Mammary epithelial cell (primary cell): ENCODE measurements around the gene ZC3H11A.

Experiments
- EZH2 ChIP-seq: IDR thresholded peaks from 2 replicates; pipeline ENCODE4 v1.6.1; 2012; ENCODE audit warnings: low read length, inconsistent platforms, borderline replicate concordance
- TF ChIP-seq, protein P1 (sequence below), 2 donors: IDR thresholded peaks in 1 of 2; conservative IDR thresholded peaks in 1 of 2; 2 replicates each; pipeline ENCODE4 v1.5.1; 2011 to 2012; ENCODE audit warnings: inconsistent platforms in 2 of 2, low read length in 2 of 2, mild to moderate bottlenecking in 2 of 2, control low read depth in 1 of 2, low read depth in 1 of 2; ENCODE audit not compliant: insufficient read depth in 1 of 2; ENCODE audit errors: extremely low read depth in 1 of 2

GRCh38 chr1:203843435-203843834, 48.0 kb downstream of the ZC3H11A start:
- TF ChIP-seq, protein P1, sequence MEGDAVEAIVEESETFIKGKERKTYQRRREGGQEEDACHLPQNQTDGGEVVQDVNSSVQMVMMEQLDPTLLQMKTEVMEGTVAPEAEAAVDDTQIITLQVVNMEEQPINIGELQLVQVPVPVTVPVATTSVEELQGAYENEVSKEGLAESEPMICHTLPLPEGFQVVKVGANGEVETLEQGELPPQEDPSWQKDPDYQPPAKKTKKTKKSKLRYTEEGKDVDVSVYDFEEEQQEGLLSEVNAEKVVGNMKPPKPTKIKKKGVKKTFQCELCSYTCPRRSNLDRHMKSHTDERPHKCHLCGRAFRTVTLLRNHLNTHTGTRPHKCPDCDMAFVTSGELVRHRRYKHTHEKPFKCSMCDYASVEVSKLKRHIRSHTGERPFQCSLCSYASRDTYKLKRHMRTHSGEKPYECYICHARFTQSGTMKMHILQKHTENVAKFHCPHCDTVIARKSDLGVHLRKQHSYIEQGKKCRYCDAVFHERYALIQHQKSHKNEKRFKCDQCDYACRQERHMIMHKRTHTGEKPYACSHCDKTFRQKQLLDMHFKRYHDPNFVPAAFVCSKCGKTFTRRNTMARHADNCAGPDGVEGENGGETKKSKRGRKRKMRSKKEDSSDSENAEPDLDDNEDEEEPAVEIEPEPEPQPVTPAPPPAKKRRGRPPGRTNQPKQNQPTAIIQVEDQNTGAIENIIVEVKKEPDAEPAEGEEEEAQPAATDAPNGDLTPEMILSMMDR (conservative IDR thresholded peaks at IDR 0.05 in 1 of 2, IDR thresholded peaks at IDR 0.05 in 1 of 2; ENCODE audit: extremely low read depth in 1 of 2, insufficient read depth in 1 of 2, low read depth in 1 of 2, low read length in 2 of 2) = no peak
- no peak for TF ChIP-seq EZH2
